AG09309 (cell line): Measurements from ENCODE around the gene PREX1.

Experiments
- DNase-seq: peaks from one replicate; pipeline ENCODE4 v3.0.0-alpha.2; 2010; ENCODE audit warnings: low read depth
- H3K4me3 ChIP-seq: 2 replicates; pipeline ENCODE4 v1.5.1; 2011; ENCODE audit warnings: mild to moderate bottlenecking, low read depth, low read length, moderate library complexity; ENCODE audit not compliant: control insufficient read depth
- TF ChIP-seq, protein P1 (sequence below): IDR thresholded peaks from 2 replicates; pipeline ENCODE4 v1.5.1; 2011; ENCODE audit warnings: mild to moderate bottlenecking, low read depth, low read length, inconsistent platforms; ENCODE audit not compliant: insufficient read depth, control insufficient read depth; ENCODE audit errors: missing control alignments

Gene PREX1

DNA sequence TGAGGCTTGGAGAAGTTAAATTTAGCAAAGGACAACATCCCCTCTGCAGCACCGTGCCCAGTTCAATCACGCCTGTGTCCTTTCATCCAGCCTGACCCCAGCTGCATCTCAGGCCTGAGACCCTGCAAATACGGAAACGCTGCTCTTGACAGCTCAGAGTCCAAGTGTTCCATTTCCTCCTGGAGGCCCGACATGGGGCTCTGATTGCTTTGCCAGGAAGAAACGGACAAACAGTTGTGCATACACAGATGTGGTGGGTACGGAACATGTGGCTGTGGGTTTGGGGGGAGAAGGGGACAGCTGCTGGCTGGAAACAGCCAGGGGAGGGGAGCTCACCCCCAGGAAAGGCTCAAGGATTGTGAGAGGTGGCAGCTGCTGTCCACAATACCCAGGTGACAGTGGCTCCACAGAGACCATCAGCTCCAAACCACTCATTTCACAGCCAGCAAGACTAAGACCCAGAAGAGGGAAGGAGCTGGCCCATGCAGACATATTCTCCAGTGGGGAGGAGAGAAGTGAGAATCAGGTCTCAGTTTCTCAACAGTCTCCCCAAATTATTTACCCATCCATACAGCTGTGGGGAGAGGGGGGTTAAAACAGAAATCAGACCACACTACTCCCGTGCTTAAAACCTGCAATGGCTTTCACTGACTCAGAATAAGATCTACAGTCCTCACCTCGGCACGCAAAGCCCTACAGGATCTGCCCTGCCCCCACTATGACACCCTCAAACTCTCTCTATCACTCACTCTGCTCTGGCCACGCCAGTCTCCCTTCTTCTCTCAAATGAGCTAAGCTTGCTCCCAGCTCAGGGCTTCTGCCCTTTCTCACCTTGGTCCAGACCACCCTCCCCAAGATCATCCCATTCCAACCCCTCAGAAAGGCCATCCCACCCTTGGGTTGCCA is 89.1 kb downstream of the PREX1 start:
- TF ChIP-seq, protein P1, sequence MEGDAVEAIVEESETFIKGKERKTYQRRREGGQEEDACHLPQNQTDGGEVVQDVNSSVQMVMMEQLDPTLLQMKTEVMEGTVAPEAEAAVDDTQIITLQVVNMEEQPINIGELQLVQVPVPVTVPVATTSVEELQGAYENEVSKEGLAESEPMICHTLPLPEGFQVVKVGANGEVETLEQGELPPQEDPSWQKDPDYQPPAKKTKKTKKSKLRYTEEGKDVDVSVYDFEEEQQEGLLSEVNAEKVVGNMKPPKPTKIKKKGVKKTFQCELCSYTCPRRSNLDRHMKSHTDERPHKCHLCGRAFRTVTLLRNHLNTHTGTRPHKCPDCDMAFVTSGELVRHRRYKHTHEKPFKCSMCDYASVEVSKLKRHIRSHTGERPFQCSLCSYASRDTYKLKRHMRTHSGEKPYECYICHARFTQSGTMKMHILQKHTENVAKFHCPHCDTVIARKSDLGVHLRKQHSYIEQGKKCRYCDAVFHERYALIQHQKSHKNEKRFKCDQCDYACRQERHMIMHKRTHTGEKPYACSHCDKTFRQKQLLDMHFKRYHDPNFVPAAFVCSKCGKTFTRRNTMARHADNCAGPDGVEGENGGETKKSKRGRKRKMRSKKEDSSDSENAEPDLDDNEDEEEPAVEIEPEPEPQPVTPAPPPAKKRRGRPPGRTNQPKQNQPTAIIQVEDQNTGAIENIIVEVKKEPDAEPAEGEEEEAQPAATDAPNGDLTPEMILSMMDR: no peak
- H3K4me3 ChIP-seq: no peak overlapping the region

GRCh38 chr20:48738094-48738398 is 89.8 kb downstream of the PREX1 start:
- no peak for DNase-seq
- TF ChIP-seq, protein P1: no peak
- H3K4me3 ChIP-seq: no peak overlapping the region

More for the DNA sequence above, 89.1 kb downstream of the PREX1 start:
- no peak for DNase-seq

GRCh38 chr20:48737434-48738093 is 90.2 kb downstream of the PREX1 start:
- TF ChIP-seq, protein P1: no peak
- H3K4me3 ChIP-seq: no peak overlapping the region
- DNase-seq: no peak

DNA sequence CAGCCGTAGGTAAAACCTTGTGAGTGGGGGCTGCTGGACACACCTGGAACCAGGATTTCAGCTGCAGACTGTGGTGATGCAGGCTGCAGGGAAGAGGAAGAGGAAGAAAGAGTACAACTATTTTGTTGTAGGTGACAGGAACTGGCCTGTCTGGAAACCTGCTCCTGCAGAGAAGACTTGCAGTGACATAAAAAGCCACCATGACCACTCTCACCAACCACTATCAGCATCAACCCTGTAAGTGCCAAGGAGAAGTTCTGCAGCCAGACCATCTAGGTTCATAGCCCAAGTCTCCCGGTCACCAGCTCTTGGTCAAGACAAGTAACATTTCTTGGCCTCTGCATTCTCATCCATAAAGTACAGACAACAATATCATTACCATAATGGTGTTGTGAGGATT is 91.2 kb downstream of the PREX1 start:
- no peak overlapping the region for H3K4me3 ChIP-seq
- TF ChIP-seq, protein P1: no peak
- no peak for DNase-seq

GRCh38 chr20:48736231-48736630 is 91.6 kb downstream of the PREX1 start:
- TF ChIP-seq, protein P1: no peak
- DNase-seq: no peak
- H3K4me3 ChIP-seq: no peak overlapping the region

GRCh38 chr20:48735112-48735511 is 92.7 kb downstream of the PREX1 start:
- TF ChIP-seq, protein P1: no peak
- DNase-seq: no peak
- H3K4me3 ChIP-seq: no peak overlapping the region
